Activated T-cell treated with anti-CD3 and anti-CD28 coated beads for 4 hours (primary cell): ENCODE results near the gene VSTM2L.

Experiments
- DNase-seq: peaks from one replicate; pipeline ENCODE4 v3.0.0-alpha.2; 2020

VSTM2L gene

GRCh38 chr20:37971561-37972127 is 68.7 kb downstream of the VSTM2L start:
- DNase-seq: no peak

GRCh38 chr20:37972256-37973058 is 69.5 kb downstream of the VSTM2L start:
- no peak for DNase-seq

GRCh38 chr20:37973059-37973910 is 70.4 kb downstream of the VSTM2L start:
- DNase-seq: no peak

- DNase-seq: no peak
These were observed 74.0 kb downstream of the VSTM2L start for GRCh38 chr20:37976887-37977286.

GRCh38 chr20:37977338-37977737 is 74.4 kb downstream of the VSTM2L start:
- no peak for DNase-seq

GRCh38 chr20:37977786-37978185 is 74.9 kb downstream of the VSTM2L start:
- DNase-seq: no peak

GRCh38 chr20:37979021-37979985 is 76.4 kb downstream of the VSTM2L start:
- no peak for DNase-seq

- DNase-seq: no peak
These were observed 77.5 kb downstream of the VSTM2L start for GRCh38 chr20:37980383-37980782.

GRCh38 chr20:37980876-37981275 is 77.9 kb downstream of the VSTM2L start:
- DNase-seq: no peak

GRCh38 chr20:37981568-37981967 is 78.6 kb downstream of the VSTM2L start:
- DNase-seq: no peak

- DNase-seq: no peak
These were observed 80.4 kb downstream of the VSTM2L start for GRCh38 chr20:37983286-37983685.

GRCh38 chr20:37984018-37984785 is 81.3 kb downstream of the VSTM2L start:
- no peak for DNase-seq

- no peak for DNase-seq
These were observed 83.3 kb downstream of the VSTM2L start for GRCh38 chr20:37986044-37986858.

GRCh38 chr20:37986873-37987601 is 84.1 kb downstream of the VSTM2L start:
- DNase-seq: no peak

- no peak for DNase-seq
These were observed 84.8 kb downstream of the VSTM2L start for GRCh38 chr20:37987602-37988290.

GRCh38 chr20:37988306-37988954 is 85.5 kb downstream of the VSTM2L start:
- DNase-seq: no peak

GRCh38 chr20:37989601-37990295 is 86.8 kb downstream of the VSTM2L start:
- no peak for DNase-seq

GRCh38 chr20:37990571-37991151 is 87.7 kb downstream of the VSTM2L start:
- DNase-seq: peak; percentile 8
